ENCODE measurements around the gene RPS6KL1.
A peak's percentile ranks its signal among the peaks of the same experiment; 100 is the strongest.
"Not testable (repeated sequence)": the region's sequence is repeated elsewhere in the genome, so short reads cannot be mapped to it uniquely, and the experiment has no call there.

Gene RPS6KL1

DNA sequence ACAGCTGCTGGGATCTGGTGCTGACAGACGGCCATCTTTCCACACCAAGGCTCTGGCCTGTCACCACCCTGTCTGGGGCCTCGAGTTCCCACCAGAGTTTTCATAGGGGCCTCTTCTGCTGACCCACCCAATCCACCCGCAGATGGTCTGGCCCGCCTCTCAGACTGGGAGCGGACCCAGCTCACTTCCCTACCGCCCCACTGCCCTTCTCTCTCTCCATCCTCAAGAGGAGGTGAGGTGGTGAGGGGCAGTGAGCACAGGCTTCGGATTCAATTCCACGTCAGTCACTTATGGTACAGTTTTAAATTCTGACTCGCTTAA, 12.3 kb upstream of the RPS6KL1 start:
- no peak for DNase-seq

DNA sequence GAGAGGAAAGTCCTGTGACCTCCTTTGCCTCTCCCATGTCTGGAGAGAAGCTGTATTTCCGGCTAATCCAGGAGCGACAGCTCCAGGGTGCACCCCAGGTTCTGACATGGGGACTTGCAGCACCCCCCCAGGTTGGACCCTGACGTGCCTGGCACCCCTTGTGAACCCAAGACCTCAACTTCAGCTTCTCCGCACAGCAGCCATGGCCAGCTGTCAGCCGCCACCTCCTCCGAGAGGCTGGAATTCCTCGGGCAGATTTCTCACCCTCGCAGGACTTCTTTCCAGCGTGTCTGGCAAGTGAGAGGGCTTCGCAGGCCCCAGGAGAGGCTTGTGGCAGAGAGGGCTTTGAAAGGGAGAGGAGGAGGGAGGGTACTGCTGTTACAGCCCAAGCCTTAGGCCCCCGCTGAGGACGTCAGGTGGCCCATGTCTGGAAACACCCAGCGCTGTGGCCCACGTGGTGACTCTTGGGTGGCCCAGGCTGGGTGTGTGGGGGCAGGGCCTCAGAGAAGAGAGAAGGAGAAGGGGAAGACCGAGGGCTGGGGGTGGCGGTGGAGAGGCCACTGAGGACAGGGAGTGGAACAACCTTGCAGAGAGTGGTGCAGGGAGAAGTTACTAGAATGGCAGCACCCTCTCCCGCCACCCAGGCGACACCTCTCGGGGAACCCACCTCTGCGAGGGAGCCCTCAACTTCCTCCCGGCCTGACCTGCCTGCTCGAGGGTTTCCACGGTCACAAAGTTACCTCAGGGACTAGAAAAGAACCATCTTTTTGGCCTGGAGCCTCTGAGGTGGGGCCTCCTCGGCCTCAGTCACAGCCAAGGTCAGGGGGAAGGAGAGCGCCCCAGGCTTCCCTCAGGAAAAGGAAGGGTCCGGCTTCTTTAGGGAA, 11.7 kb upstream of the RPS6KL1 start:
- peak; percentile 65 for DNase-seq

- DNase-seq = no peak
Measured at GRCh38 chr14:74934041-74934440, 11.0 kb upstream of the RPS6KL1 start.

GRCh38 chr14:74932936-74933335, 9.9 kb upstream of the RPS6KL1 start:
- DNase-seq = not testable (repeated sequence)

- peak; percentile 85 for DNase-seq
Measured at GRCh38 chr14:74932401-74932901, 9.4 kb upstream of the RPS6KL1 start.

DNA sequence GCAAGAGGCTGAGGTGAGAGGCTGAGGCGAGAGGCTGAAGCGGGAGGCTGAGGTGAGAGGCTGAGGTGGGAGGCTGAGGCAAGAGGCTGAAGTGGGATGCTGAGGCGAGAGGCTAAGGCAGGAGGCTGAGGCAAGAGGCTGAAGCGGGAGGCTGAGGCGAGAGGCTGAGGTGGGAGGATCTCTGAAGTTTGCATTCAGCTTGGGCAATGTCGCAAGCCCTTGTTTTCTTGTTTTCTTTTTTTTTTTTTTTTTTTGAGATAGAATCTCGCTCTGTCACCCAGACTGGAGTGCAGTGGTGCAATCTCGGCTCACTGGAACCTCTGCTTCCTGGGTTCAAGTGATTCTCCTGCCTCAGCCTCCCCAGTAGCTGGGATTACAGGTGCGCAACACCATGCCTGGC, 8.7 kb upstream of the RPS6KL1 start:
- not testable (repeated sequence) for DNase-seq

DNA sequence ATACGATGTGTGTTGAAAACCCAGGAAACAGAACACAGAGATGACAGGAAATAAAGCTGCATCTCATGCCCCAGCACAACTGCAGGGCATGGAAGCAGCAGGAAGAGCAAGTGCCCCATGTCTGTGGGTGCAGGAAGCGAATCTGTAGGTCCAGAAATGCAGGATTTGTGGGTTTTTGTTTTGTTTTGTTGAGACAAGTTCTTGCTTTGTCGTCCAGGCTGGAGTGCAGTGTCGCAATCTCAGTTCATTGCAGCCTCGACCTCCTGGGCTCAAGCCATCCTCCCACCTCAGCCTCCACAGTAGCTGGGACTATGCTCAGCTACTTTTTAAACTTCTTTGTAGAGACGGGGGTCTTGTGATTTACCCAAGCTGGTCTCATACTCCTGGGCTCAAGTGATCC, 6.2 kb upstream of the RPS6KL1 start:
- DNase-seq = no peak

DNA sequence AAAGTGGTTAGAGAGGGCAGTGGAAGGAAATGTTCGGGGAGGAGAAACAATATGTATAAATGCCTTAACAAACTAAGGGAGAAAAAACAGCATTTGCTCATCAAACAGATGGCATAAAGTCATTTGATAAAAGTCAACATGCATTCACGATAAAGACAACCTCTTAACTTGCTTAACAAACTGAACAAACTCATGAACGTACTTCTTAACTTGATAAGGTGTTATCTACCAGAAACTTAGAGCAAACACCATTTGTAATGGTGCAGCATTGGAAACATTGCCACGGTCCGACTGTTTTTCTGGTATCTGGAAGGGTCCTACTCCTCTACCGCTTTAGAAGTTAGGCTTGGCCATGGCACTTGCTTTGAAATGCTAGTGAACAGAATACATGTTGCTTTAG, 4.2 kb upstream of the RPS6KL1 start:
- no peak for DNase-seq

DNA sequence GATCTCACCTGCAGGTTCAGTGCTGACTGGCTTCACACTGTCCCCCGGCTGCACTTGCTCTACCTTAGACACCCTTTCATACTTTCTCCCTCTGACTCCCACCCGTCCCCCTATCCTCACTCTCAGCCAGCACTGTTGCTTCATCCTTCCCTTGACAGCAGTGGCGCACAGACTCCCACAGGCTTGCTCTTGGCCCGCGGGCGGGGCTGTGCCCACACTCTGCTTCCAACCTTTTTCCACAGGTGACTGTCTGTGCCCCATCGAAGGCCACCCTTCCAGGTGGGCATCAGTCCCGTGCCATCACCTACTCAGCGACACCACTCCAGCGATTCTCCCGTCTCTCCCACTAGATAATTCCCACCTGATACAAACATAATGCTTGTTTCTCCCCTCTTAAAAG, 1.0 kb upstream of the RPS6KL1 start:
- DNase-seq = no peak

DNA sequence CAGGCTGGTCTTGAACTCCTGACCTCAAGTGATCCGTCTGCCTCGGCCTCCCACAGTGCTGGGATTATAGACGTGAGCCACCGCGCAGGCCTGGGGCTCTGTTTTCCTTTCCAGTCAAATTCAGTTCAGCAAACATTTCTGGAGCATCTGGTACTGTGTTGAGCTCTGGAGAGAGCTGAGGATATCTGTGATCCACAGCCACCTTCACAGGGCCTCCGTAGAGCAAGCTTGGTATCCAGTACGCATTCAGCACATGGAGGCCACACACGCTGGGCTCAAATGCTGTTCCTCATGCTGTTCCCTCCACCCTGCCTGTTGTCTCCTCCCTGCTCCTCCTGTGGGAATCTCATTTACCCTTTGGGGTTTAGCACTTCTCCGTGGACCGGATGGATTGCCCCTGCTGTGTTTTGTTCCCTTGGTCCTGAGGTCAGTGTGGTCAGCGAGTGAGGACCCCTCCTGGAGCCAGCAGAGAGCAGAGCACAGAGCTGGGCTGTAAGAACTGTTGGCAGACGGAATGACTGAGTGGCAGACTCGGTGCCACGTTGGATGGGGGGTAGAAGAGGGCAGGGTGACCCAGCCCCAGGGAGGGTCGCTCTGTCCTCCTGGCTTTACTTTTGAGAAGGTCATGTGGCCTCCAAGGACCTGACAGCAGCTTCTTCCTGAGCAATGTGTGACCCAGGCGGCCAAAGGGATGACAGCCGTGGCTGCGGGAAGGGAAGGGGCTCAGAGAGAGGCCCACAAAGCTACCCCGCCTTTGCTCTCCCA, 891 bp downstream of the RPS6KL1 start:
- DNase-seq = no peak

DNA sequence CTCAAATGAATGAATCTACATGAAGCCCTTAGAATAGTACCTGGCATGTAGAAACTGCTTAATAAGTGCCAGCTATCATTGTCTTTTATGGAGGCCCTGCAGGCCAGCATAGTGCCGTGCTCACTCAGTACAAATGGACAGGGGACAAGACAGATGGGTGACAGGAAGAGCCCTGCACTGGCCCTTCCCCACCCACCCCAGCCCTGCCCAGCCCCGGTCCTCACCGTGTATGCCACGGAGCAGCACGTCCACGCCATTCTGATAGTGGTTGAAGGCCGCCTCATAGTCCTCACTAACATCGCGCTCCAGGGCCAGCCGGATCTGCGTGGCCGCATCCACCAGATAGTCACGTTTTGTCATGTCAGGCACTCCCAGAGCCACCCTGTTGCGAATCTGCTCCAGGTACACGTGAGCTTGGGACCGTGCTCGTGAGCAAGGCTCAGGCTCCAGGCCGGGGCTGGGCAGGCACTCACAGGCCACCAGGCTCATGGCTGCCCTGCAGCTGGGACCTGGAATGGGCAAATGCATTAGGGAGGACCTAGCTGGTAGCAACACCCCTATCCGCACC, 1.9 kb downstream of the RPS6KL1 start:
- DNase-seq = no peak

DNA sequence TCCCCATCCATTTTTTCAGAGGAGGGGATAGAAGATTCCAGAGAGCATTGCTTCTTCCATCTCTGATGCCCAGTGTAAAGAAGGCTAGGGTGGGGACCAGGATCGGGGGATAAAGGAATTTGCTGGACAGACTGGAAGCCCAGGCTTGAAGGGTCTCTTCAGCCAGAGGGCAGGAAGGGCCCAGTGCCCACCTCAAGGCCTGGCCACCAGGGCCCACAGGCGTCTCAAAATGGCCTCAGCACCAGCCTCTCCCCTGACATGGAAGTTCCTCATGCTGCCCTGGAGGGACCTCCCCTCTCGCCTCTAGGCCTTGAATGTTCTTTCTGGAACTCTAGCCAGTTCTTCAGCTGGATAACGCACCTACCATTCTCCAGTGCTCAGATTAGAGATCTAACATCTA, 2.8 kb downstream of the RPS6KL1 start:
- no peak for DNase-seq

DNA sequence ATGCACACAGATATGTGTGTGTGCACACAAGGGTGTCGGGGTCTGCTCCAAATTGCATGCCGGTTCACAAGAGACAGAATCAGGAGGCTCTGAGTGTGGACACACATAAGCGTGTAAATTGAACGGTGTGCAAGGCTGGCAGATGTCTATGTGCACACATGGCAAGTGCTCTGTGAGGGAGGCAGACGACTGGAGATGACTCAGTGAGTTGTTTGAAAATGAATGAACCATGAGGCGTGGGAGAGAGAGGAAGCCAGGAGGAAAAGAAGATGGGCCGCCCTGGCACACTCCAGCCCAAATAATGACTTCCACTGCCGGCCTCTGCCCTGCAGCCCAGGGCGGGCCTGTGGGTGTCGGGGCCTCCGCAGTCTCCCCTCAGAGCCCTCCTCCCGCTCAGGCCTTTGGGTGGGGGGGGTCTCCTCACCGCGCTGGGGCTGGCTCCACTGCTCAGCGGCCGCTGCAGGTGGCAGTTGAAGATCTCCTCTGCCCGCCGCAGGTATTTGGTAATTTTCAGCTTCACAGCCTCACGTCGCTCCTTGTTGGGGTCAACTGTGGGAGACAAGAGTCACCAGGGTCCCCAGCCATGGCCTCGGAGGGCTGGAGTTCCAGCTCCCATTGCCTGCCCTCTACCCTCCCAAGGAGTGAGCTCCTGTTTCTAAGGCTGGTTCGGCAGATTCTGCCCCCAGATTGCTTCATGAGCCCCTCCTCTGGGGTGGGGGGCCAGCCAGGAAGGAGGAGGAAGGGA, 3.5 kb downstream of the RPS6KL1 start:
- no peak for DNase-seq

GRCh38 chr14:74918380-74918779, 4.7 kb downstream of the RPS6KL1 start:
- DNase-seq = no peak

DNA sequence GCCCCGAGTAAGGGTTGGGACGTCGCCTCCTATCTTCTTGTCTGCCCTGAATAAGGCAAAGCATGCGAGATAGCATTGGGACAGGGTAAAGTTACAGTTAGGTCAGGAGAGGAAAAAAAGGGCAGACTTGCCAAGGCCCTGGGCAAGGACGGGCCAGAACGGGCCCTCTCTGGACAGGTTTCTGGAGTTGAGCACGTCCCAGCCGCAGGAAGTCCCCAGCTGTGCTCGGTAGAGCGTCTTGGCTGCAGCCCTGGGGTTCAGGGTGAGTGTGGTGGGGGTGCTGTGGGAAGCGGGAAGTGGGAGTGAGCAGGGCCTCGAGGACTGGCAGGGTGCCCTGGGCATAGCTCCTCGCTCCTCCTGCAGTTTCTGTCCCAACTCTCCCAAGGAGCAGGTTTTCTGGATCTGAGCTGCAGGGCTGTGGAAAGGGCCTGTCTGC, 5.4 kb downstream of the RPS6KL1 start:
- peak; percentile 77 for DNase-seq

- no peak for DNase-seq
Measured at GRCh38 chr14:74917178-74917543, 5.9 kb downstream of the RPS6KL1 start.

DNA sequence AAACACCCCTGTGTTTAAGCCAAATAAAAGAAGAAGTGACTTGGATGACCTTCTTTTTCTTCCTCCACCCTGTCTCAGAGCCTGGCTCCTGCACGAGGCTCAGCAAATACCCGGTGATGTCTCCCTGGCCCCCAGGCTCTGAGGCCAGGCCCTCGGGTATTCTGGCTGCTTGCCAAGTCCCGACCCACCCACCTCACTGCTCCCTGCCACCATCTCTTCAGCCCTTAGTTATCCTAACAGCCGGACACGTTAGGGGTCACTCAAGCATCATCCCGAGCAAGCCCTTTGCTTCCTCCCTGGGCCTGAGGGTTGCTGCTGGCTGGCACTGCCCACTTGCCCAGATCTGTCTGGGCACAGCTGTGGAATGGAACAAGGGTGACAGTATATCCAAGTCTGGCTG, 7.2 kb downstream of the RPS6KL1 start:
- no peak for DNase-seq

DNA sequence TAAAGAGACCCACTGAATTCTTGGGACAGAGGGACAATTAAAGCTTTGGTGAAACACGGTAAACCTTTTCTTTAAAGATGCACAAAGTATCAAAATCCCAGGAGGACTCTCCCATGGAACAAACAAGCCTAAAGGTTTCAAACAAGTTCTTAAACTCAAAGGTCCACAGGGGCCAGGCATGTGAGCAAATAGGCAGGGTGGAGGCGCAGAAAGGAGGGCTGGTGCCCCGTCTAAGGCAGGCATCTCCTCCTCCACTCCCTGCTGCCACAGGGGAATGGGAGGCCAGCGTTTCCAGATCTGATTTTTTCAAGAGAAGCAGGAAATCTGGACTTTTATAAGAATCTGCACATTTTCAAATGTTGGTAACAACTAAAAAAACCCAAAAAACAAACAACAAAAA, 7.6 kb downstream of the RPS6KL1 start:
- no peak for DNase-seq

GRCh38 chr14:74913986-74914573, 9.0 kb downstream of the RPS6KL1 start:
- DNase-seq = peak; percentile 86

GRCh38 chr14:74913393-74913910, 9.6 kb downstream of the RPS6KL1 start:
- DNase-seq = no peak

DNA sequence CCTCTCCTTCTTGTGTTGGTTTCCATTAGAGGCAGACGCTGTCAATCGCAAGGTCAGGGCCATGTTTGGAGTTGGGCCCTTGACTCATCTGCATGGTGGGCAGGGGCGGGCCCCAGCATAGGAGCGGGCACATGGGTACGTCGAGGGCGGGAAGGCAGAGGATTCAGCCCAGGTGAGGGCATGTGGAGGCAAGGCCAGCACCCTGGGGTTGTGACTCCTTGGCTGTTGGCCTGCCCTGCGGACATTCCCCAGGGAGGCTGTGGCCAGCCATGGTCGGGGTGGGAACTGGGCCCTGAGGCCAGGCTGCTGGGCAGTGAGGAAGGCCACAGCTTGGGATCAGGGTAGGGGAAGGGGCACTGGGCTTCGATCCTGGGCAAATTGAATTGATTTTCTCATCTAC, 10.3 kb downstream of the RPS6KL1 start:
- no peak for DNase-seq

- no peak for DNase-seq
Measured at GRCh38 chr14:74912111-74912510, 10.9 kb downstream of the RPS6KL1 start.

All from right hindlimb (tissue), 1 donor.